OCI-M2 (cell line): ENCODE measurements around the gene LEFTY2.
"Not testable (repeated sequence)": the region's sequence is repeated elsewhere in the genome, so short reads cannot be mapped to it uniquely, and the experiment has no call there.

Experiments used
- DNase-seq: peaks from one replicate; lab custom pipeline; 2025; ENCODE audit not compliant: unreplicated experiment; lab: John Stamatoyannopoulos, UW

LEFTY2 gene

GRCh38 chr1:225941187-225941941 lies at the start of gene LEFTY2:
Gene LEFTY2, minus strand, starts transcription at chr1:225941220. Its CDS starts 80 bp downstream, at chr1:225941140.
- DNase-seq, result no peak

DNA sequence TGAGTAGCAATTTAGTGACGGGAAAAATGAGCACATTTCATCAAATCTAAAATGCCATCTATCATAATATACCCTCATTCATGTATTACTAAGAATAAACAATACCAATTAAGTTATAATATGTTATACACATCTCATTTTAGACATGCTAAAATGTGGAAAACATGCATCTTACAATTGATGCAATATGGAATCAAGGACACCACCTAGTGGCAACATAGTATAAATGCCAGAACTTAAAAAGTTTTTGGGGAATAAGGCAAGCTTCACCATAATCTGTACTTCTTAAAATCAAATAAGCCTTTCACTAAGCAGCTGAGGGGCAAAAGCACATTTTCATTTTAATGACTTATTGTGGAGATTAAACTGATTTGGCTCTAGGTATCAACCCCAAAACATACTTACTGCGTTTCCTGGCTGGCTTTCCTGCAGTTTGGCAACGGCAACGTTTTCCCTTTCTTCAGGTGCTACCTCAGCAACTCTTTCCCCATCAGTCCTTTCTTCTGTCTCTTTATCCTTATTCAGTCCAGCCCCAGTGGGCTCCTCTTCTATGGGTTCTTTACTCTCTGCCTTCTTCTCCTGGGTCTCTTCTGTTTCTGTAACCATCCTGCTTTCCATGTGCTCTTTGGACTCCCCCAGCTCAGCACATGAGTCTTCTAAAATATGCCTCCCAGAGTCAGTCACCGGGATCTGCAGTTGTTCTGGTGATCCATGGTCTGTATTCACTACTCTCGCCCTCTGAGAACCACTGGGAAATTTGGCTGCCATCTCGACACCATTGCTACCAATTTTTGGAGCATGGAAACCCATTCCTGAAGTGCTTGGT lies 46.7 kb upstream of the LEFTY2 start:
- no peak for DNase-seq

DNA sequence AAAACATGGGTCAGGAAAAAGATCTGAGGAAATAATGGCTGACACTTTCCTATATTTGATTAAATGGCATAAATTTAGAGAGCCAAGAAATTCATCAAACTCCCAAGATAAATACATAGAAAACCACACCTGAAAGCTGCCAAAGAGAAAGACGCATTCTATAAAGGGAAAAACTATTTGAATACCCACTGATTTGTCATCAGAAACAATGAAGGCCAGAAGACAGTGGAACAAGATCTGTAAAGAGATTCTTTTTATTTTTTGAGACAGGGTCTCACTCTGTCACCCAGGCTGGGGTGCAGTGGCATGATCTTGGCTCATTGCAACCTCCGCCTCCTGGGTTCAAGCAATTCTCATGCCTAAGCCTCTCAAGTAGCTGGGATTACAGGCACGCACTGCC lies 40.7 kb upstream of the LEFTY2 start:
- no peak for DNase-seq

DNA sequence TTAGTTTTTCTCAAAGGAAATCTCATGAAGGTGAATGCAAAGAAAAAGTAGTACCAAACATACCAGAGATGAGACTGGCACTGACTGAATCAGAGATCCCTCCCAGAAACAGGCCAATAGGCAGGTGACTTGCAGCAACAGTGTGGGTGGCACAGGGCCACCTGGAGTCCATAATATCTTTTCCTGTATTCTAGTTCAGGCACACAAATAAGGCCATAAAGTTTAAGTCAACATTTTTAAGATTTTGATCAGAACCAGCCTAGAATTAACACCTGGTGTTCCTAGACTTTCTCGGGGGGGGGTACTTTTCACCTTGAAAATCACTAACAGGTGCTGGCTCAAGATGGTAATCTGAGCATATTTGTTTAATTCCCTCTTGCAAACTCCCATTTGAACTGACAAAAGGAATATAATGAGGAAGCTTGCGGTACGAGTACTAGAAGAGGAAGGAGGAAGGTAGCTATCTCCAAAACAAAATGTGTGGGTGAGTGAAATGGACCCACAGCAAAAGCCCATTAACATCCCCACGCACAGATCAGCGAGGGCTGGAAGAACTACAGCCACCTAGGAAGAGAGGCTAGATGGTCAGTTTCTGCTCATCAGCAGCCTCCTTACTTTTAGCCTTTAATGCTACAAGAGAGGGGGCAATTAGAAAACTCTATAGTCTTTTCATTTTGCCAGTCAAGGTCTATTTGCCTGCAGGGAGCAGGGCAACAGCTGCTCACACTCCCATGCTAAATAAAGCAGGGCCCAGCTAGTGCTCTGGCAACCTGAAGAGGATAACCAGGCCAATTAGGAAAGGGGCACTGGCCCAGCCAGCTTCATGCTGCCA lies 39.2 kb upstream of the LEFTY2 start:
- DNase-seq, result no peak

GRCh38 chr1:225979421-225979820 lies 38.4 kb upstream of the LEFTY2 start:
- DNase-seq, result no peak

DNA sequence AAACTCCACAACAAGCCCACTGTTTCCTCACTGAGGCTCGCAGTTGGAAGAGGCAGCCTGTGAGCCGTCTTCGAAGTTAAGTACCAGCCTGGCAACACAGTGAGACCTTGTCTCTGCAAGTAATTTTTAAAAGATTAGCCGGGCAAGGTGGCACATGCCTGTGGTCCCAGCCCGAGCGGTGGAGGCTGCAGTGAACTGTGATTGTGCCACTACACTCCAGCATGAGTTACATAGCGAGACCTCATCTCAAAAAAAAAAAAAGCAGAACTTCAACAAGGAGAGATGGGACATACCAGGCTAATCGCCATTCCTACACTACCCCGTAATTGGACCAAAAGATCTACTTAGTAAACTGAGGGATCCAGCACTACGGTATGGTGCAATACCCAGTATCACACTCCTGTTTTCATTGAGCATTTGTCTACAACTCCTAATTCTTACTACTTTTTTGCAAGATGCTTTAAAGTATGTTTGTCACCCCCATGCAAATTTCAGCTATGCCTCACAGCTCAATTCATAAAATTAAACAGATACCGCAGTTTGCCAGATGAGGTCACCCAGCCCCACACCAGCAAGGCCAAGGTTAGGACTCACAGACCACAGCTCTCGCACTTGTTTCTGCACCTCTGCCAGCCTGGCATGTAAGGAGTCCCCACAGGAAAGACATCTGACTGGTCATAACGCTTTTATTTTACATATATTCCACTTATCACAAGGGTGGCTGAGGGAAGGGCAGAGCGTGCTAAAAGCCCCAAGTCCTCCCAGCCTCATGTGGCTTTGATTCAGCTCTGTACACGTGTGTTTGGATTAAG lies 37.1 kb upstream of the LEFTY2 start:
- DNase-seq, result no peak

DNA sequence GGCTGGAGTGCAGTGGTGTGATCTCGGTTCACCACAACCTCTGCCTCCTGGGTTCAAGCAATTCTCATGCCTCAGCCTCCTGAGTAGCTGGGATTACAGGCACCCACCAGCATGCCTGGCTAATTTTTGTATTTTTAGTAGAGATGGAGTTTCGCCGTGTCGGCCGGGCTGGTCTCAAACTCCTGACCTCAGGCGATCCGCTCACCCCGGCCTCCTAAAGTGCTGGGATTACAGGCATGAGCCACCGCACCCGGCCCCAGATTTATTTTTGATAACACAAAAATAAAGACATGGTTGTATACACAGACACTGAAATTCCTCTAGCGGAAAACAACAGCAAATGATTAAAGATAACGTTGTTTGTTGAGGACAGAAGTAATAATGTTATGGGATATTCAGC lies 34.1 kb upstream of the LEFTY2 start:
- not testable (repeated sequence) for DNase-seq

DNA sequence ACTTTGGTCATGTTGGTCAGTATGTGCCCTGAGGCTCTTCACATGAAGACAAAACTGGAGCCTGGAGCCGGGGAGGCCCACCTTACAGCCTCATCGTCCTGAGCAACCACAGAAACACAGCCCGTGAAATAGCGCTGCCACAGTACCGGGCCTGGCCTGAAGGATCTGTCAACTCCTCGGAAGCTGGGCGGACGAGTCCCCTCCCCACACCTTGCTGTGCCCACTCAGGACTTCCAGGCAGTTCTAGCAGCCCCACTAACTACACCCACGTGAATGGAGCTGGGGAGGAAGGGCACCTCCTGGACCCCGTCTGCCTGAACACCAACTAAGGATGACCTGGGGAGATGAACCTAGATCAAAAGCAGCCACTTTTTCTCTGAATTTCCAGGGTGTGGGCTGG lies 33.4 kb upstream of the LEFTY2 start:
- DNase-seq, result no peak

- DNase-seq, result no peak
These were observed 32.1 kb upstream of the LEFTY2 start for GRCh38 chr1:225973158-225973557.

DNA sequence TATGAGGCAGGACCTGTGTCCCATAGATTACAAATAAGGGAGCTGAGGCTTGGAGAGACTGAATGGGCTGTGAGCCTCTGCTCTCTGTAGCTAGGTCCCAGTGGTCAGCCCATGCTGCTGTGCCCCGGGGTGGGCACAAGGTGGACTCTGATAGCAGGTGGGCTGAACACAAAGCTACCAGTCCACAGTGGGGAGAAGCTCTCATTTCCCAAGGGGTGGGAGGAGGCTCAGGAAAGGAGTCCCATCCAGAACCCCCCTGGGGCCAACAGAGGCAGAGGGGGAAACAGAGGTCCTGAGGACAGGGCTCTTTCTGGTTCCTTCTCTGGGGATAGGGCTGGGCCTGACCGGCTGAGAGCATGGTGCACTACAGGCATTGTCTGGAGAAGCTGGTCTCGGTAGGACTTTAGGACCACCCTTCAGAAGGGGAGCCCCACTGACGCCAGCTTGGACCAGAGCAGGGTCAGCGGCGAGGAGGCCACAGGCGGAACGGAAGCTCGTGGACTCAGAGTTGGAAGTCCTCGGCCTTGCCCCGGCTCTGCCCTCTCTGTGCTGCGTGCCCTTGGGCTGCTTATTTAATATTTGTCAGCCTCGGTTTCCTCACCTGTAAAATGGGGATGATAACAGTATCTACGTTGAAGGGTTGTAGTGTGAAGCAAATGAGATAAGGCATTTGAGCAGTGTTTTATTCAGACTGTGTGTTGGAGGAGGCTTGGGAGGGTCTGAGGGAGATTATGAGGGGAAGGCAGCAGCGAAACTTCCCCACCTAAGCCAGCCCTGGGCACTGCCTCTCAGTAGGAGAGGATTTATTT lies 31.5 kb upstream of the LEFTY2 start:
- DNase-seq, result no peak

DNA sequence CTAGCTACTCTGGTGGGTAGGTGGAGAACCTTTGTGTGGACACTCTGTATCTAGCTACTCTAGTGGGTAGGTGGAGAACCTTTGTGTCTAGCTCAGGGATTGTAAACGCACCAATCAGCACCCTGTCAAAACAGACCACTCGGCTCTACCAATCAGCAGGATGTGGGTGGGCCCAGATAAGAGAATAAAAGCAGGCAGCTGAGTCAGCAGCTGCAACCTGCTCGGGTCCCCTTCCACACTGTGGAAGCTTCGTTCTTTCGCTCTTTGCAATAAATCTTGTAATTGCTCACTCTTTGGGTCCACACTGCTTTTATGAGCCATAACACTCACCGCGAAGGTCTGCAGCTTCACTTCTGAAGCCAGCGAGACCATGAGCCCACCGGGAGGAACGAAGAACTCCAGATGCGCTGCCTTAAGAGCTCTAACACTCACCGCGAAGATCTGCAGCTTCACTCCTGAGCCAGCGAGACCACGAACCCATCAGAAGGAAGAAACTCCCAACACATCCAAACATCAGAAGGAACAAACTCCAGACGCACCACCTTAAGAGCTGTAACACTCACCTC lies 29.7 kb upstream of the LEFTY2 start:
- not testable (repeated sequence) for DNase-seq

DNA sequence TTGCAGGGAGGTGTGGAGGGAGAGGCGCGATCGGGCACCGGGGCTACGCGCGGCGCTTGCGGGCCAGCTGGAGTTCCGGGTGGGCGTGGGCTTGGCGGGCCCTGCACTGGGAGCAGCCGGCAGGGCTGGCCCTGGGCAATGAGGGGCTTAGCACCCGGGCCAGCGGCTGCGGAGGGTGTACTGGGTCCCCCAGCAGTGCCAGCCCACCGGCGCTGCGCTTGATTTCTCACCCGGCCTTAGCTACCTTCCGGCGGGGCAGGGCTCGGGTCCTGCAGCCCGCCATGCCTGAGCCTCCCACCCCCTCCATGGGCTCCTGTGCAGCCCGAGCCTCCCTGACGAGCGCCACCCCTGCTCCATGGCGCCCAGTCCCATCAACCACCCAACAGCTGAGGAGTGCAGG lies 28.7 kb upstream of the LEFTY2 start:
- not testable (repeated sequence) for DNase-seq

GRCh38 chr1:225965231-225965630 lies 24.2 kb upstream of the LEFTY2 start:
- no peak for DNase-seq

DNA sequence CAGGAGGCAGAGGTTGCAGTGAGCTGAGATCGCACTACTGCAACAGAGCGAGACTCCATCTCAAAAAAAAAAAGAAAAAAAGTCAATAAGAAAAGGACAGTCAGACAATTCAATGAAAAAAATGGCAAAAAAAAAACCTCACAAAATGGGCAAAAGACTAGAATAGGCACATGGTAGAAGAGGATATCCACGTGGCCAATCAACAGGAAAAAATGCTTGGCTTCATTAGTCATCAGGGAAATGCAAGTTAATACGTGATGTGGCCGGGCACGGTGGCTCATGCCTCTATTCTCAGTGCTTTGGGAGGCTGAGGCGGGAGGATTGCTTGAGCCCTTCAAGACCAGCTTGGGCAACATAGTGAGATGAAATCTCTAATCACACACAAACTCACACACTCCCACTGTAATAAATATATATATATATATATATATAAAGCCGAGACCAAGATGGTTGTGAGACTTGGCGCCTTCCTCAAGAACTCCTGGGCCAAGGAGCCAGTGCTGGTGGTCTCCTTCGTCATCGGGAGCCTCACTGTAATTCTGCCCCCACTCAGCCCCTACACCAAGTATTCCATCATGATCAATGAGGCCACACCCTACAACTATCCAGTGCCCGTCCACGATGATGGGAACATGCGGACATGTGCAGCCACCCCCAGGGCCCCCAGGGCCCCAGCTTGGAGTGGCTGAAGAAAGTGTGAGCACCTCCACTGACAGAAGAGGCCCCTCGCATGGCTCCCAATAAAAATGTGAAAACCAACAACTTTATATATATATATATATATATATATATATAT lies 22.9 kb upstream of the LEFTY2 start:
- DNase-seq, result no peak

DNA sequence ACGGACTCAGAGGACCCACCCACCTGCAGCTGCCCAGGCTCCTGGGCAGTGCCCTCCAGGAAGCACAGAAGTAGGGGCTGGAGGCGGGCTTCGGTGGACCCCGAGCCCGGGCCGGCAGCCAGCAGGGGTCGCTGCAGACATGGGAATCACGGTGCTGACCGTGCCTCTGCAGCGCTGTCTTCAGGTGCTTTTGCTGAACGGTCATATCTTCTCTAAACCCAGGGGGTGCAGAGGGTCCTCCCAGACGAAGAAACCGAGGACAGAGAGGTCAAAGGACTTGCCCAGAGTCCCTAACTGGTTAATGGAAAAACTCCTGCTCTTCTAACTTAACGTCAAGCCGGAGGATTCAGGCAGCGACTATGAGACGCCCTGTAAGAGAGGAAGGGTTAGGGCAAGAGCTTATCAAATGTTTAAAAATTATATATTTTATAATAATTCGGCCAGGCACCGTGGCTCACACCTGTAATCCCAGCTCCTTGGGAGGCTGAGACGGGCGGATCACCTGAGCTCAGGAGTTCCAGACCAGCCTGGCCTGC lies 21.5 kb upstream of the LEFTY2 start:
- DNase-seq, result no peak

DNA sequence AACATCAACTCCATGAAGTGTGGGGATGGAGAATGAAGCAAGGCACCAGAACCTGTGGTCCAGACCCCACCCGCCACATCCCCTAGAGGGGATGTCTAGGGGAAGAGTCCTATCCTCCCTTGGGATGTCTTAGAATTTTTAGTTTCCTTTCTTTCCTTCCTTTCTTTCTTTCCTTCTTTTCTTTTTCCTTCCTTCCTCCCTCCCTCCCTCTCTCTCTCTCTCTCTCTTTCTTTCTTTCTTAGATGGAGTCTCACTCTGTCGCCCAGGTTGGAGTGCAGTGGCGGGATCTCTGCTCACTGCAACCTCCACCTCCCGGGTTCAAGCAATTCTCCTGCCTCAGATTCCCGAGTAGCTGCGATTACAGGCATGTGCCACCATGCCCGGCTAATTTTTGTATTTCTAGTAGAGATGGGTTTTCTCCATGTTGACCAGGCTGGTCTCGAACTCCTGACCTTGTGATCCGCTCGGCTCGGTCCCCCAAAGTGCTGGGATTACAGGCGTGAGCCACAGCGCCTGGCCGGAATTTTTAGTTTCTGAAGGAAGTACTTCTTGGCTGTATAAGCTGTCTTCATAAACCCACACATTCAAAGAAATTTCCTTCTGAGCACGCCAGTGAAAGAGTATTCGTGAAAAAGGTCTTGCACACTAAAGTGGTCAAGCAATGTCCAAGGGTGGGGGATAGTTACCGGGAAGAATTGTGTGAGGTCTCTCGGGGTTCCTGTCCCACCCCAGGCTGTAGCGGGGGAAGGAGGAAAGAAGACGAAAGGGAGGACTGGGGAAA lies 20.8 kb upstream of the LEFTY2 start:
- no peak for DNase-seq

DNA sequence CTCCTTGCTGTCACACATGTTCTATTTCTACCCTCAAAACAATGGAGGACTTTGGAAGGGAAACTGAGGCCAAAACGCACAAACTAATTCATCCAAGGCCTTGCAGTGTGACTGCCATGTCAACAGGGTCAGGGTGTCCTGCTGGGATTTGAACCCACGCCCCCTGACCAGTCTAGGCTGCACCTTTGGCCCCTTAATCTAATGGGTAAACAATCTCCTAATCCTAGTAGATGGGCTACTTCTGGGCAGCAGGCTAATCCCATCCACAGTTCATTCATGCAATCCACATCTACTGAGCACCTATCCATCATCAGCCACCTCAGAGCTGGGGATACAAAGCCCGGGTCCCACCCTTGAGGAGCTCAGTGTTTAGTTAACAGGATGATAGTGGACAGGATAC lies 17.0 kb upstream of the LEFTY2 start:
- no peak for DNase-seq

- DNase-seq, result no peak
These were observed 13.7 kb upstream of the LEFTY2 start for GRCh38 chr1:225954753-225955152.
